ENCODE results near the gene NCK2.
"Not testable (repeated sequence)": the region's sequence is repeated elsewhere in the genome, so short reads cannot be mapped to it uniquely, and the experiment has no call there.

NCK2 gene

DNA sequence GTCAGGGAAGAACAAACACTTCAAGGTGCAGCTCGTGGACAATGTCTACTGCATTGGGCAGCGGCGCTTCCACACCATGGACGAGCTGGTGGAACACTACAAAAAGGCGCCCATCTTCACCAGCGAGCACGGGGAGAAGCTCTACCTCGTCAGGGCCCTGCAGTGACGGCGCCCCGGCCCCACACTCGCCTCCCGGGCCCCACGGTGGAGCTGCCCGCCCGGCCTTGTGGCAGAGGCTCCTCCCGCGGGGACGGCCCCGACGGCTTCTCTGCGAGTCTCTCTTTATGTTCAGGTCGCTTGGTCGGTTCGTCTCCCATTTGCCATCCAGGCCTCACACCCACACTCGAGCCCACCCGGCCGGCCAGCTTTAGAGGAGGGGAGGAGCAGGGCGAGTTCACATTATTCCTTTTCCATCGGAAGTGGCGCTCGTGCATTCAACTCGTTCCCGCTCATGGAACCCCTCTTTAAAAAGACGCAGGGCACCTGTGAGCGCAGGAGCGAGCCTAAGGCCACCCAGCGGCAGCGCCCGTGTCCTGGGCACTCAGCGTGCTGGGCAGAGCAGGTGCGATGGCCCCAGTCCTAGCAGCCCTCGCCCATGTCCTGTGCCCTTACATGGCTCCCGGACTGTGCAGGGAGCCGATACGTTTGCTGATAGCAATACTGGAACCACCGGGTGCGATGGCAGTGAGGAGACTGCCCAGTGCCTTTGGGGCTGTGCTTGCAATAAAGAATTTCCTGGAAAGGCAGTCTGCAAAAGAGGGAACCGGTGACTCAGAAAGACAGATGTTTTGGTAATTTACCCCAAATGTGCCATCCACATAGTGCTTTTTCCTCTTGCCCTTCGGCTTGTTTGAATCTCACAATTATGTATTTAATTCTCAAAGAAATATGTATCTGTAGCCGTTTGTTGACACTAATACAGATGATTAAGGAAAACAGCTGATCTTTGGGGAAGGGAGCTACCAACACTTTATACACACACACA is 148.6 kb downstream of the NCK2 start:
- DNase-seq (ENCODE audit: low read depth in 3 of 3) = no peak

DNA sequence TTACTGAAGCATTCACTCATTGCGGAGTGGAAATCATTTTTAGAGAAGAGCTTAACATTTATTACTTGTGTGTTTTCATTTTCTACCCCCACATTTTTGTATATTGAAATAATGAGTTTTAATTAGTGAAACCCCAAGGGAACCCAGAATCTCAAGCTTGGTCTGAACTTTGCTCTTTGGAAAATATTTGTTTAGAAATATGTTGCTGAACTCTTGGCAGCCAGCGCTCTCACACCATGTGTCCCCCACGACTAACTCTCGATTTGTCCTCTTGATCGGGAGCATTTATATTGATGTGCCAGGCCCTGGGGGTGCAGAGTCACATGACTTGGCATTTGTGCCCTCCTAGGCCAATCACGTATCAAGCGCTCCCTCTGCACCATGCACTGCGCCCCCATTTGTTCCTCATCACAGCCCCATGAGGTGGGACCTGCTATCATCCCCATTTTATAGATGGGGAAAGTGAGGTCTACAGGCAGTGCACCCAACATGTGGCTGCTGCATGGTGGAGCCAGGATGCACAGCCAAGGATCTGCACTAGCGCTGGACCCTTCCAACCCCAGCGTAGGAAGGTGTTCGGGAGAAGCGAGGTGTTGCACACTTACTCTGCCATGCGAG is 149.7 kb downstream of the NCK2 start:
- no peak for DNase-seq (ENCODE audit: low read depth in 3 of 3)

DNA sequence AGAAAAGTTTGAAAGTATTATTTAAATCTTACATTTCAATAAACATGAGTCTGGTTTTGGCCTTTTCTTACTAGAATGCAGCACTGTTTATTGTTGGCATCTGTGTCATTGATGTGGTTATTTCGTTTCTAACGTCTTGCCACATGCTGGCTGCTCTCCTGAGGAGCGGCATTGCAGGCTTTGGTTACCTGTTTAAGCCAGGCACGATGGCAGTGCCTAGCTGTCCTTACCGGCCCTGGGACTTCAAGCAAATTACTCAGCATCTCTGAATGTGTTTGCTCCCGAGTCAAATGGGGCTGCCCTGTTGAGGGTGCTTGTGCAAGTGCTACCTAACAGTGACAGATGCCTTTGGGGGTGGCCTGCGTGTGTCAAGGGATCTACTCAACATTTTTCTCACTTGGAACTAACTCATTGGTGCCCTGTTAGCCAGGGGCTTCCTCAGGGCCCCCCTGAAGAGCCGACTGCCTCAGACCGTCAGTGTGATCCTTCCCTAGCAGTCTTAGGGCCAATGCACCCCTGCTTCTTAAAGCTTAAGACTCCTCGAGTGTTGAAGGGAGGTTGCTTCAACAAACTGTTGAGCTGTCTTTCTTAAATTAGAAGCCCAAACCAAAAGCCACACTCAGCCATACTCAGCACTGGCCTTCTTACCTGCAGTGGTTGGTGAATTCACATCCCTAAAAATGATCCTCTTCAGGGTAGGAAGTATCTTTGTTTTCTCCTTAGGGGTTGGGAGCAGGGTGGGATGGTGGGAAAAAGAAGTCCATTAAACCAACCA is 151.5 kb downstream of the NCK2 start:
- no peak for DNase-seq (ENCODE audit: low read depth in 3 of 3)

DNA sequence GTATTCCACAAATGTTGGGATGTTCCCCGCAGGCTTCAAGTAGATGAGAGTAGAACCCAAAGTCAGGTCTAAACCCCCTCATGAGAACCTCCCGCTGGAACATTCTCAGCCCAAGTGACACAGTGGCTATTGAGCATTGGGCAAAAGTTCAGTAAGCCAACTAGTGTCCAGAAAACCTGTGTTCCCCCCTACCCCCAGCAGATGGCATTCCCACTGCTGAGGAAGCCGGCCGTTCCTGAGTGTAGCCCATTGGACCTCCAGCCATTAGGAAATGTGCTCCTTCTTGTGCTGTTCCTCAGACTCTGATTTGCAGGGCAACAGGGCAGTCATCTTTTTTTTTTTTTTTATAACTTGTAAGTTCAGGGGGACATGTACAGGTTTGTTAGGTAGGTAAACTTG is 152.1 kb downstream of the NCK2 start:
- no peak for DNase-seq (ENCODE audit: low read depth in 3 of 3)

DNA sequence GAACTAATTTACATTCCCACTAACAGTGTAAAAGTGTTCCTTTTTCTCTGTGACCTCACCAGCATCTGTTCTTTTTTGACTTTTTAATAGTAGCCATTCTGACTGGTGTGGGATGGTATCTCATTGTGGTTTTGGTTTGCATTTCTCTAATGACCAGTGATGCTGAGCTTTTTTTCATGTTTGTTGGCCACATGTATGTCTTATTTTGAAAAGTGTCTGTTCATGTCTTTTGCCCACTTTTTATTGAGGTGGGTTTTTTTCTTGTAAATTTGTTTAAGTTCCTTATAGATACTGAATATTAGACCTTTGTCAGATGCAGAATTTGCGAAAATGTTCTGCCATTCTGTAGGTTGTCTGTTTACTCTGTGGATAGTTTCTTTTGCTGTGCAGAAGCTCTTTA is 153.0 kb downstream of the NCK2 start:
- not testable (repeated sequence) for DNase-seq (ENCODE audit: low read depth in 3 of 3)

DNA sequence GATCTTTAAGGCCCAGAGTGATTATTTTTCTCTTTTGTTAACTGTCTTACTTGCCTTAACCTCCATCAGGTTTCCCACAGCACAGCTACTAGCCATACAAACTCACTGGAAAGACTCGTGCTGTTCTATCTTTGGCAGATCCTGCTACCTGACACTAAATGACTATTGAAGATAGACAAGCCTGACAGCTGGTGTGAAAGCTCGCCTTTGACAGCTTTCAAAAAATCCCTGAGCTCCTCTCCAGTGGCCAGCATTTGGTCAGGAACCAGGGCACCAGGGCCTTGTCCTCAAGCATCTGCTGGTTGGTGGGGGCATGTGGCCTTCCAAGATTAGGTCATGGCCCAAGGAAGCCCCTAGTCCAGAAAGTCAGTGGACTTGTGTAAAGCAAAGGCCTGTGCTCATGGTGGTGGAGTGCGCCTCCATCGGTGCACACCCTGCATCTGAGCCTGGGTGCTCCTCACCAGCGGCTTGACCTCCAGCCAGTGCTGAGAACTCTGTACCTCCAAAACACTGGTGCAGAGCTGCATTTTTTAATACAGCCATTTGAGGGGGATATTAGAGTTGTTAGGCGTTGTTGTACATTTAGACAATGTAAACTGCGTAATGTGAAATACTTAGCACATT is 158.5 kb downstream of the NCK2 start:
- DNase-seq (ENCODE audit: low read depth in 3 of 3) = no peak

DNA sequence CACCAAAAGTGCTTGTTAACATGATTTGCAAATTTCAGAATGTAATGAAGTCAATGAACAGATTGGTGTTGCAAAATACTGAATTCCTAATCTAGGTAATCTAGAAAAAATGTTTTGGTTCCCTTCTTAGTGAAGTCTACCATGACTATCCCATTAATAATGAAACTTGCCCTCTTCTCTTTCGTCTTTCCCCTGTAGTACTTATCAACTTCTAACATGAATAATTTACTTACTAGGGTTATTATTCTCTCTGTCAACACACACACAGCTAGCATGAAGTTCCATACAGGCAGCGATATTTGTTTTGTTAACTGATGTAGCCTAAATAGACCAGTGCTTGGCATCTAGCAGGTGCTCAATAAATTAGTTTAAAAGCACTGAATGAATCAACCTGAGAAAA is 160.2 kb downstream of the NCK2 start:
- DNase-seq (ENCODE audit: low read depth in 3 of 3) = no peak

DNA sequence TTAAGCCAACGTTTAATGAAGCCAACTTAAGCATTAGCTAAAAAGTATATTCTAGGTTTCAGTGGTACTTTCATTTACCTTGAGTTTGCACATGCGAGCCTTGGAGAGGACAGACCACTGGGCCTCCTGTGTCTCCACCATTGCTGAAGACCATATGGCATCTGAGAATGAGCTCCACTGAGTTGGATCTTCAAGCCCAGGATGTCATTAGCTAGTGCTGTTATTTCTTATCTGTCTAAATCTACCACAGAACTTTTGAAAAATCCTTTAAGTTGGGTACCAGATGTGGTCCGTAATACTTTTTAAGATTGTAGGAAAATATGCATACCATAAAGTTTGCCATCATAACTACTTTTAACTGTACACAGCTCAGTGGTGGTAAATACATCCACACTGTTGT is 161.8 kb downstream of the NCK2 start:
- DNase-seq (ENCODE audit: low read depth in 3 of 3) = no peak

DNA sequence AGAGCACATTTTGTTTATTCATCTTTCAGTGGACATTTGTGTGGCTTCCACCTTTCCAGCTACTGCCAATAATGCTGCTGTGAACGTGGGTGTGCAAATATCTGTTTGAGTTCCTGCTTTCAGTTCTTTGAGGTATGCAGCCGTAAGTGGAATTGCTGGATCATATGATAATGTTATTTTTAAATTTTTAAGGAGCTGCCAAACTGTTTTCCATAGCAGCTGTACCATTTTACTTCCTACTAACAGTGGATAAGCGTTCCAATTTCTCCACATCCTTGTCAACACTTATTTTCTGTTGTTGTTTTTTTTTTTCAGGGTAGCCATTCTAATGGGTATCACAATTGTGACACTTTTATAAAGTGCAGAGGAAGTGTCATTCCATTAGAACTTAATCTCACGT is 162.5 kb downstream of the NCK2 start:
- DNase-seq (ENCODE audit: low read depth in 3 of 3) = no peak

DNA sequence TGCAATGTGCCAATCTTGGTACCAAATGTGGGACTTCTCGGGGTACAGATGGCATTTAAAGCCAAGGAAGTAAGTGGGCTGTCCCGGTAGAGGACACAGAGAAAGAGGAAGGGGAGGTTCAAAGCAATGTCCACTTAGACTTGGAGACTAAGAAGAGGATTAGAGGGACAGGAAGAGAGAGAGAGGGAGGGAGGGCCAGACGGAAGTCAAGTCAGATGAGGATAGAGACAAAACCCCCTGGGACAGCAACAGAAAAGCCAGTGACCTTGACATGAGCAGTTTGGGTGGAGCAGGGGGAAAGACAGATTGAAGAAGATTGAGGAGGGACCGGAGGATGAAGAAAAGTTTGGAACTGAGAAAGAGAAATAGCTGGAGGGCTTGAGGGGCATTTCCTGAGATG is 164.5 kb downstream of the NCK2 start:
- no peak for DNase-seq (ENCODE audit: low read depth in 3 of 3)

DNA sequence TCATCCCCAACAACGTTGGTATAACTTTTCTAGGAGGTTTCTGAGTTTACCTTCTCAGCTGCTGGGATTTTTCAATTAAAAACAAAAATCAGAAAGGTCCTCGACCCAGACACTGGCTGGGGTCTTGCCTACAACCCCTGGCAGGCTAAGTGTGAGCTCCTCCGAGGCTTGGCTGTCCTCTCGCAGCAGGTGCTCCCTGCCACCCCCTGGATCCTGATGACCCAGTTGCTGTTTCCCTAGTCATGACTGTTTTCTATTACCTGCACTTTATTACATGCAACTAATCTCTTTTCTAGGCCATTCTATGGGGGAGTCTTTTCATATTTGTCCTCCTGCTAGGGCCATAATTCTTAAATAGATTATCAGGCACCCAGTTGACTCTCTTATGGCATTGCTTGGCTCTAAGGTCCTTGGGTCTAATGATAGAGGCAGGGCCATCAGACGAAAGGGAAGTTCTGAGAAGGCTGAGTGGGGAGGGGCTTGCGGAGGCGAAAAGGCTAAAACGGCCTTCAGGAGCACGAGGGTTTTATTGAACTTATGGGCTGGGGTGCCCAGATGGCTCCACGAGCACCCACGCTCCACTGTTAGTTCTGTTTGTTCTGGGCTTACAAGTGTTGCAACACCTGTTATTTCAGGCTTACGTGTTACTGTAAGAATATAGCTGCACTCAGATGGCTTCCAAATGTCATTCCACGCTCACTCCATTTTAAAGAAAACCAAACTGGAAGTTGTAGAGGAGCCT is 166.0 kb downstream of the NCK2 start:
- no peak for DNase-seq (ENCODE audit: low read depth in 3 of 3)

DNA sequence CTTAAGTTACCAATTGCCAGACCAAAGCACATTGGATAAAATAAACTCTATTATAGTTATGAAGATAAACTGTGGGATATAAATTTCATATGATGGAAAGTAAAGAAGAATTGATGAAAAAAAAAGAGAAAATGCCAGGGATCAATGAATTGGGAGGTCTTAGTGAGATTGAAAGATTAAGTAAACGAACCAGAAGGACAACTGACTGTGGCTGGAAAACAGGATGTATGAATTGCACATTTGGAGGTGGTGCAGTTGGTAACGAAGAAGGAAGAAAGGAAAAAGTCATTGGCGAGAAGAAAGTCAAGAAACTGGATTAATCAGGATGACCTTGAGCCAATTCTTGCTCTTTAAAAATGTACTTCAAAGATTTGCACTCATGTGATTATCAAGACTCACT is 166.7 kb downstream of the NCK2 start:
- no peak for DNase-seq (ENCODE audit: low read depth in 3 of 3)

DNA sequence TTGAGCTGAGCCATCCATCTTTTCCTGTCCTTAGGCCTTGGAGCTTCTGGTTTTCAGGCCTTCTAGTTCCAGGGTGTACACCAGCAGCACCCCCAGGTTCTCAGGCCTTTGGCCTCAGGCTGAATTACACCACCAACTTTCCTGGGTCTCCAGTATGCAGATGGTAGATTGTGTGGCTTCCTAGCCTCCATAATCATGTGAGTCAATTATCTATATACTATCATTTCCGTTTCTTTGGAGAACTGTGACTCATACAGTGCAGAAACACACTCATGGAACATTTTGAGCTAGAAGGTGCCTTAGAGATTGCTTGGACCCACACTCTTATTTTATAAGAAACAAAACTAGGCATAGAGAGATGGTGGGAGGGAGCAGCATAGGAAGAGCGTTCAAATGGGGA is 167.4 kb downstream of the NCK2 start:
- DNase-seq (ENCODE audit: low read depth in 3 of 3) = no peak

DNA sequence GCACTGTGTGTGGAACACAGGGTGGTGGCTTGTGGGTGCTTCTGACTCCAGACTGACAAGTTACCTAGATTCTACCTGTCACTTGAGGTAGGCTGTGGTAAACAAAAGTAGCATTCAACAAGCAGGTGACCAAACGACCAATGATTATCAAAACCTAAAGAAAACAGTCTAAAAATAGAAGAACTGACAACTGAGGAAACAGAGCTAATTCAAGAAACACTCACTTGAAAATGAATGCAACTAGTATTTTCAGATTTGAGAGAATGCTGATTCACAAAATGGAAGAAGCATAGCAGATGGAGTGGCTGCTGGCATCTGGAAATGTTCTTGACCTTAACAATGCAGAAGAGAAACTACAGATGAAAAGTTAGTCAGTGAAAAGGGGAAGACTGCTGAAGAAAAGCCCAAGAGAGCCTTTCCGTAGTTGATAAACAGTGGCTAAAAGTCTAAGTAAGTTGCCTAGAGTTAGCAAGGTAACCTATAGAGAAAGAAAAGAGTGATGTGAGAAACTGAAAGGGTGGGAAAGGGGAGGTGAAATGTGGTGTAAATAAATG is 170.4 kb downstream of the NCK2 start:
- no peak for DNase-seq (ENCODE audit: low read depth in 3 of 3)

DNA sequence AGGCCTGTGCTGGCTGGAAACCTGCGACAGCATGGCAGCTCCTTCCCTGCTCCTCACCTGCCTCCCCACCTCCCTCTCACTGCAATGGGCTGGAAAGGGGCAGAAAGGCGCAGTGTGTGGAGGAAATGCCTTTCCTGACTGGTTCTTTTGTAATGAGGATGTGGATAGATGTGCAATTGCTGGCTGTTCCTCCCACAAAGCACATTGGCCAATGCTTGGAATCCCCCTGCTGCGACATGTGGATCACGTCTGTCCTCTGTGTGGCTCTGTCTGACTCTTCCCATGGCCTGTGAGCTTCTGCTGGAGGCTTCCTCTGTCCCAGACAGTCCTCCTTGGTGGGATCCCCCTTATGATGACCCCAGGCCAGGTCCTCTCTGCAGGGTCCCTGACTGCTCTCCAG is 172.5 kb downstream of the NCK2 start:
- no peak for DNase-seq (ENCODE audit: low read depth in 3 of 3)

DNA sequence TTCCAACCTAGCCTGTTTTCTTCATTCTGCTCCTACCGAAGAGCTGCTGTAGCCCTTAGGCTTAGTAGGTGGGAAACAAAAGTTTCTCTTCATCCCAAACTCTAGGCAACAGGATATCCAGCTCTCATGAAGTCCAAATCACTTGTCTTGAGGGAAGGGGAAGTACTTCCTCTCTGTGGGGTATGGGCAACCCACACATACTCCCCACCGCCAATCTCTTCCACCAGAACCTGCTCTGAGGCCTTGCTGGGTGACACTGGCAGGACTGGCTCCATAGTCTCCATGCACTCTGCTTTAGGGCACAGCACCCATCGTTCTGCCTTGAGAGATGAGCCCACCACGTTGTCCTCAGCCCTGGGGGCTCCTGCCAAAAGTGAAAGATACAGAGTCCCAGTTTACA is 173.0 kb downstream of the NCK2 start:
- no peak for DNase-seq (ENCODE audit: low read depth in 3 of 3)

DNA sequence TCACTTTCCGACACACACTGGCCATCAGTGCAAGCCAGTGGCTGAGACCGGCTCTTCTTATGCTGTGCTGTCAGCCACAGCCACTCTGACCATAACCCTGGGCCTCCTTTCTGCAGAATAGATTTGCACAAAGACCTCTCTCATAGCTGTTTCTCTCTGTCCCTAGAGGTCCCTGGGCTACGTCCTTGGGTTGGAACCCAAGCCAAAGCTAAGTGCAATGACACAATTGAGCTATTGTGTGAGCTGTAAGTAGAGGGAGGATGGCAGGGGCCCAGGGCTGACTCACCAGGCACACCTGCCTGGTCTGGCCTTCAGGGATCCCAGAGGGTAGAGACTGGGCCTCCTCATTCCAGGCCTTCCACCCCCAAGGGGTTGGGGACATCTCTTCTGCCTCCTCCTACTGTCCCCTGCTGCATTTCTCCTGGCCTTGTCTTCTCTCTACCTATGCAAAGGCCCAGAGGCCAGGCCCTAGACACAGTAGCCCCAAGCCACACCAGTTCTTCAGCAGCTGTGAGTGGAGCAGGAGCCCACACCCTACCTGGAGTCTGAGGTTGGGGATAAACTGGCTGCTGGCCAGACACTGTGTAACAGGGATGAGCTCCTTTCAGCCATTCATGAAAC is 174.6 kb downstream of the NCK2 start:
- DNase-seq (ENCODE audit: low read depth in 3 of 3) = no peak

DNA sequence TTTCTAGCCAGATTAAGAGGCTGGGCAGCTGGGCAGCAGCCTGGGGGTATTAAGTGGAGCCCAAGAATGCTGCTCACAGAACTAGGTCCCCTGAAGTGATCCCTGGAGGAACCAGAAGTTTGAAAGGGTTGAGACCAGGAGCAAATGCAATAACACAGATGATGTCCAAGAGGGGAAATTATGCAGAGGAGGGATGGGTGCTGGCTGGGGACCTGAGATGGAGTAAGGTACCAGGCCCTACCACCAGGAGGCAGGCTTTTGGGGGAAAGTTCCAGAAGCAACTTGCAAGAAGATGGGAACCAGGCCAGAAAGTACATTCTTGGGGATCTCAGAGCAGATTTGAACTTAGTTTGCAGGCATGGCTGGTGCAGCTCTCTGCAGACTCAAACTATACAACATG is 175.1 kb downstream of the NCK2 start:
- peak in 2 of 3 experiments; percentile 11 to 39 for DNase-seq (ENCODE audit: low read depth in 3 of 3)

DNA sequence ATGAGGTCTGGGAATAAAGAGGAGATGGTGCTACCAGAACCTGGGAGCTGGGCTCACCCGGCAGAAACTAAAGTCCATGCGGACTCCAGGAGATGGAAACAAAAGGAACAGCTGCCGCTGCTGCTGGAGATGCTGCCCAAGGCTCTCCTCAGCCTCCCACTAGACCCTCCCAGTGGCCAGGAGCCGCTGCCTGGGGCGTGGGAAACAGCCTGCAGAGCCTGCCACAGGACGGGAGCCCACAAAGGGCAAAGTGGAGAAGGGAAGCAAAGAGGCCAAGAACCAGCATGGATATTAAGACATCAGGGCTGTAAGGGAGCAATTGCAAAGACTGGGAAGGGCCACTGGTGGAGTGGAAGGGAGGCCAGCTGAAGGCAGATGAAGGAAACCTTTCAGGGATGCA is 179.6 kb downstream of the NCK2 start:
- DNase-seq (ENCODE audit: low read depth in 3 of 3) = no peak

DNA sequence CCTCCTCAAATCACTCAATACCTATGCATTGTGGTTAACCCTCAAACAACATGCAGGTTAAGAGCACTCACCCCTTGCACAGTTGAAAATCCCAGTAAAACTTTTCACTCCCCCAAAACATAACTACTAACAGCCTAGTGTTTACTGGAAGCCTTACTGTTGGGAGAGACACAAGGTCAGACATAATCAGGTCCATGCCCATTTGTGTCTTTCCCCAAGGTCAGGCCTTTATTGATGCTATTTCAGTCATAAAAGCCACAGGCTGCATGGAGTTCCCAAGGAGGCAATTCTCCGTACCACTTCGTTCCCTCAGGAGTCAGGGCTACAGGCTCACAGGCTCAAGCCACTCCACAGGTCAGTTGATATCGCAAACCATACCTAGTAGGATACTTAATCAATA is 180.2 kb downstream of the NCK2 start:
- no peak for DNase-seq (ENCODE audit: low read depth in 3 of 3)

DNA sequence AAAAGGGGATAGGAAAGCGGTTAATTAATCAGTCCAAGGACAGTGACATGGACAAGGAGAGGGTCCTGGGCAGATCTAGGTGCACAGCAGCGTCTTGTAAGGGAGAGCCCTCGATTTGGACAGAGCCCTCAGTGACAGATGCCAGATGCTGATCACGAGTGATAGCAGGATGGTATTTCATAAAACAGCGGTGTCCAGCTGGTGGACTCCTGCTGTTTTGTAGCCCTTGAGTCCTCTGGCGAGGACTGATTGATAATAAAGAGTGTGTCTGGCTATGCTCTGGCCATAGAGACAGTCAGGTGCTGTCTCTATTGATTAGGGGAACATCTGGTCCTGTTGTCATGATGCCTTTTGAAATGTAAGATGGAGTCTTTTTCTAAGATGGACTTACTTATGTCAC is 180.7 kb downstream of the NCK2 start:
- DNase-seq (ENCODE audit: low read depth in 3 of 3) = no peak

Measured in stimulated activated CD4-positive, alpha-beta T cell treated with anti-CD3 and anti-CD28 coated beads, TNF-alpha, amount 100 ng/mL, for 24 hours (primary cell).